HEK293 (cell line): Measurements from ENCODE around the gene NXPH4.

ENCODE experiments used
- CTCF ChIA-PET: fragments of 350-600 bp; formaldehyde crosslinking; extraction: SDS; loops from one replicate; lab custom pipeline; 2021; ENCODE audit warnings: antibody characterized with exemption; lab: Yijun Ruan, JAX
- POLR2A ChIA-PET: fragments of 300-600 bp; formaldehyde crosslinking; extraction: SDS; loops from one replicate; lab custom pipeline; 2020; ENCODE audit warnings: antibody characterized with exemption, inconsistent platforms; lab: Yijun Ruan, JAX
- H3K27ac ChIP-seq: fragments of 200-500 bp; sonication (Bioruptor generic); 2 replicates; pipeline ENCODE4 v1.5.1; 2014; ENCODE audit warnings: low read depth, low read length, control low read depth, inconsistent platforms; ENCODE audit errors: extremely low read depth
- H3K36me3 ChIP-seq, 2 experiments: fragments of 200-500 bp in 1 of 2; sonication (Bioruptor generic) in 1 of 2; 1 replicate in 1 of 2; 2 replicates in 1 of 2; pipeline ENCODE4 v1.5.1; 2014 to 2017; ENCODE audit warnings: inconsistent platforms in 2 of 2, low read length in 2 of 2; ENCODE audit not compliant: control insufficient read depth in 2 of 2, insufficient read depth in 1 of 2
- H3K4me1 ChIP-seq: fragments of 200-500 bp; sonication (Bioruptor generic); 2 replicates; pipeline ENCODE4 v1.5.1; 2014; ENCODE audit warnings: mild to moderate bottlenecking, low read length, inconsistent platforms; ENCODE audit not compliant: control insufficient read depth, insufficient read depth
- H3K4me3 ChIP-seq: 2 replicates; pipeline ENCODE4 v1.5.1; 2011; ENCODE audit warnings: low read depth, mild to moderate bottlenecking, control low read depth, low read length, moderate library complexity
- H3K9me3 ChIP-seq: fragments of 200-500 bp; sonication (Bioruptor generic); 2 replicates; pipeline ENCODE4 v1.5.1; 2014; ENCODE audit warnings: low read depth, low read length, inconsistent platforms; ENCODE audit not compliant: control insufficient read depth, insufficient read depth
- BCL11A ChIP-seq: fragments of 450-650 bp; formaldehyde crosslinking; IDR thresholded peaks from 2 replicates; pipeline ENCODE4 v1.5.1; 2016; ENCODE audit warnings: low read depth, missing biosample characterization, missing genetic modification characterization
- RBAK ChIP-seq: fragments of 450-650 bp; formaldehyde crosslinking; IDR thresholded peaks from 2 replicates; pipeline ENCODE4 v1.5.1; 2016; ENCODE audit warnings: missing biosample characterization, missing genetic modification characterization
- SCRT2 ChIP-seq: fragments of 450-650 bp; formaldehyde crosslinking; IDR thresholded peaks from 2 replicates; pipeline ENCODE4 v1.5.1; 2016; ENCODE audit warnings: missing biosample characterization, missing genetic modification characterization
- SP7 ChIP-seq: fragments of 450-650 bp; formaldehyde crosslinking; IDR thresholded peaks from 2 replicates; pipeline ENCODE4 v1.5.1; 2016; ENCODE audit warnings: missing biosample characterization, missing genetic modification characterization
- TRIM28 ChIP-seq: IDR thresholded peaks from 2 replicates; pipeline ENCODE4 v1.6.1; 2011; ENCODE audit warnings: low read length, control low read depth, borderline replicate concordance
- ZBTB17 ChIP-seq: fragments of 450-650 bp; formaldehyde crosslinking; IDR thresholded peaks from 2 replicates; pipeline ENCODE4 v1.5.1; 2016; ENCODE audit warnings: missing biosample characterization, missing genetic modification characterization
- ZBTB21 ChIP-seq: fragments of 450-650 bp; formaldehyde crosslinking; IDR thresholded peaks from 2 replicates; pipeline ENCODE4 v1.5.1; 2017; ENCODE audit warnings: missing biosample characterization, missing genetic modification characterization
- ZEB2 ChIP-seq: fragments of 450-650 bp; formaldehyde crosslinking; IDR thresholded peaks from 2 replicates; pipeline ENCODE4 v1.5.1; 2016; ENCODE audit warnings: missing biosample characterization, missing genetic modification characterization
- ZFP37 ChIP-seq: fragments of 450-650 bp; formaldehyde crosslinking; IDR thresholded peaks from 2 replicates; pipeline ENCODE4 v1.5.1; 2016; ENCODE audit warnings: missing biosample characterization, missing genetic modification characterization
- ZNF146 ChIP-seq: fragments of 450-650 bp; formaldehyde crosslinking; IDR thresholded peaks from 2 replicates; pipeline ENCODE4 v1.5.1; 2016; ENCODE audit warnings: missing biosample characterization, missing genetic modification characterization
- ZNF202 ChIP-seq: fragments of 450-650 bp; formaldehyde crosslinking; IDR thresholded peaks from 2 replicates; pipeline ENCODE4 v1.5.1; 2016; ENCODE audit warnings: missing biosample characterization, missing genetic modification characterization, borderline replicate concordance
- ZNF24 ChIP-seq: fragments of 450-650 bp; formaldehyde crosslinking; IDR thresholded peaks from 2 replicates; pipeline ENCODE4 v1.5.1; 2016; ENCODE audit warnings: missing biosample characterization, missing genetic modification characterization
- ZNF501 ChIP-seq: fragments of 450-650 bp; formaldehyde crosslinking; IDR thresholded peaks from 2 replicates; pipeline ENCODE4 v1.5.1; 2016; ENCODE audit warnings: missing biosample characterization, missing genetic modification characterization
- ZNF585B ChIP-seq: fragments of 450-650 bp; formaldehyde crosslinking; IDR thresholded peaks from 2 replicates; pipeline ENCODE4 v1.5.1; 2016; ENCODE audit warnings: missing biosample characterization, missing genetic modification characterization
- ZNF623 ChIP-seq: fragments of 450-650 bp; formaldehyde crosslinking; IDR thresholded peaks from 2 replicates; pipeline ENCODE4 v1.5.1; 2016; ENCODE audit warnings: missing biosample characterization, missing genetic modification characterization
- ZNF660 ChIP-seq: fragments of 450-650 bp; IDR thresholded peaks from 2 replicates; pipeline ENCODE4 v1.5.1; 2018; ENCODE audit warnings: missing biosample characterization, mild to moderate bottlenecking, missing genetic modification characterization
- ZNF792 ChIP-seq: fragments of 450-650 bp; formaldehyde crosslinking; IDR thresholded peaks from 2 replicates; pipeline ENCODE4 v1.5.1; 2016; ENCODE audit warnings: missing biosample characterization, missing genetic modification characterization
- ZSCAN16 ChIP-seq: fragments of 450-650 bp; formaldehyde crosslinking; IDR thresholded peaks from 2 replicates; pipeline ENCODE4 v1.5.1; 2016; ENCODE audit warnings: missing biosample characterization, missing genetic modification characterization
- TF ChIP-seq, protein P1 (sequence below): fragments of 450-650 bp; formaldehyde crosslinking; IDR thresholded peaks from 2 replicates; pipeline ENCODE4 v1.5.1; 2017; ENCODE audit warnings: missing biosample characterization, missing genetic modification characterization
- TF ChIP-seq, protein P2 (sequence below): fragments of 450-650 bp; formaldehyde crosslinking; IDR thresholded peaks from 2 replicates; pipeline ENCODE4 v1.5.1; 2017; ENCODE audit warnings: missing biosample characterization, missing genetic modification characterization
- TF ChIP-seq, protein P3 (sequence below): fragments of 450-650 bp; formaldehyde crosslinking; IDR thresholded peaks from 2 replicates; pipeline ENCODE4 v1.5.1; 2016; ENCODE audit warnings: missing biosample characterization, missing genetic modification characterization
- TF ChIP-seq, protein P4 (sequence below): IDR thresholded peaks from 2 replicates; pipeline ENCODE4 v1.6.1; 2011; ENCODE audit warnings: mild to moderate bottlenecking, low read depth, low read length, borderline replicate concordance
- TF ChIP-seq, protein P5 (sequence below): fragments of 450-650 bp; formaldehyde crosslinking; IDR thresholded peaks from 2 replicates; pipeline ENCODE4 v1.5.1; 2016; ENCODE audit warnings: missing biosample characterization, missing genetic modification characterization

Gene NXPH4

DNA sequence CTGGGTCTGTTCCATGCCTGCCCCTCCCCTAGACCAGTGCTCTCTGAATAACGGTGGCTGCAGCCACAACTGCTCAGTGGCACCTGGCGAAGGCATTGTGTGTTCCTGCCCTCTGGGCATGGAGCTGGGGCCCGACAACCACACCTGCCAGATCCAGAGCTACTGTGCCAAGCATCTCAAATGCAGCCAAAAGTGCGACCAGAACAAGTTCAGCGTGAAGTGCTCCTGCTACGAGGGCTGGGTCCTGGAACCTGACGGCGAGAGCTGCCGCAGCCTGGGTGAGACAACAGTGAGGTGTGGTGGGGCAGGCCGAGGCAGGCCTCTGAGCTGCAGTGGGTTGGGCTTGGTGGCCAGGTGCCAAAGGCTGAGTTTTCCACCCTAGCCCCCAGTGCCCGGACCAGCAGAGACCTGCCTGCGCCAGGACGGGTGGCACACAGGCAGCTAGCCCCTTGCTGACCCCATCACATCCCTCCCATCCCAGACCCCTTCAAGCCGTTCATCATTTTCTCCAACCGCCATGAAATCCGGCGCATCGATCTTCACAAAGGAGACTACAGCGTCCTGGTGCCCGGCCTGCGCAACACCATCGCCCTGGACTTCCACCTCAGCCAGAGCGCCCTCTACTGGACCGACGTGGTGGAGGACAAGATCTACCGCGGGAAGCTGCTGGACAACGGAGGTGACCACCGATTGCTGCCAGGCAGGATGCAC is 41.0 kb upstream of the NXPH4 start (continued):
- TF ChIP-seq, protein P1, sequence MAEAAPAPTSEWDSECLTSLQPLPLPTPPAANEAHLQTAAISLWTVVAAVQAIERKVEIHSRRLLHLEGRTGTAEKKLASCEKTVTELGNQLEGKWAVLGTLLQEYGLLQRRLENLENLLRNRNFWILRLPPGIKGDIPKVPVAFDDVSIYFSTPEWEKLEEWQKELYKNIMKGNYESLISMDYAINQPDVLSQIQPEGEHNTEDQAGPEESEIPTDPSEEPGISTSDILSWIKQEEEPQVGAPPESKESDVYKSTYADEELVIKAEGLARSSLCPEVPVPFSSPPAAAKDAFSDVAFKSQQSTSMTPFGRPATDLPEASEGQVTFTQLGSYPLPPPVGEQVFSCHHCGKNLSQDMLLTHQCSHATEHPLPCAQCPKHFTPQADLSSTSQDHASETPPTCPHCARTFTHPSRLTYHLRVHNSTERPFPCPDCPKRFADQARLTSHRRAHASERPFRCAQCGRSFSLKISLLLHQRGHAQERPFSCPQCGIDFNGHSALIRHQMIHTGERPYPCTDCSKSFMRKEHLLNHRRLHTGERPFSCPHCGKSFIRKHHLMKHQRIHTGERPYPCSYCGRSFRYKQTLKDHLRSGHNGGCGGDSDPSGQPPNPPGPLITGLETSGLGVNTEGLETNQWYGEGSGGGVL: no peak
- TF ChIP-seq RBAK (tag by site-specific recombination) (no peak), ZNF623 (no peak), TRIM28 (no peak), ZNF202 (no peak), ZSCAN16 (no peak), SCRT2 (tag by site-specific recombination) (peak; percentile 86), ZEB2 (tag by site-specific recombination) (peak; percentile 55; the same call in 1 of the 2 replicates), BCL11A (peak; percentile 85; the same call in 1 of the 2 replicates), SP7 (tag by site-specific recombination) (peak; percentile 87), ZBTB21 (no peak), ZNF792 (tag by site-specific recombination) (no peak), ZNF146 (tag by site-specific recombination) (no peak), ZNF24 (peak; percentile 56; the same call in 1 of the 2 replicates), ZNF585B (no peak)
- TF ChIP-seq, protein P2, sequence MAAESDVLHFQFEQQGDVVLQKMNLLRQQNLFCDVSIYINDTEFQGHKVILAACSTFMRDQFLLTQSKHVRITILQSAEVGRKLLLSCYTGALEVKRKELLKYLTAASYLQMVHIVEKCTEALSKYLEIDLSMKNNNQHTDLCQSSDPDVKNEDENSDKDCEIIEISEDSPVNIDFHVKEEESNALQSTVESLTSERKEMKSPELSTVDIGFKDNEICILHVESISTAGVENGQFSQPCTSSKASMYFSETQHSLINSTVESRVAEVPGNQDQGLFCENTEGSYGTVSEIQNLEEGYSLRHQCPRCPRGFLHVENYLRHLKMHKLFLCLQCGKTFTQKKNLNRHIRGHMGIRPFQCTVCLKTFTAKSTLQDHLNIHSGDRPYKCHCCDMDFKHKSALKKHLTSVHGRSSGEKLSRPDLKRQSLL (tag by site-specific recombination): no peak
- TF ChIP-seq, protein P3, sequence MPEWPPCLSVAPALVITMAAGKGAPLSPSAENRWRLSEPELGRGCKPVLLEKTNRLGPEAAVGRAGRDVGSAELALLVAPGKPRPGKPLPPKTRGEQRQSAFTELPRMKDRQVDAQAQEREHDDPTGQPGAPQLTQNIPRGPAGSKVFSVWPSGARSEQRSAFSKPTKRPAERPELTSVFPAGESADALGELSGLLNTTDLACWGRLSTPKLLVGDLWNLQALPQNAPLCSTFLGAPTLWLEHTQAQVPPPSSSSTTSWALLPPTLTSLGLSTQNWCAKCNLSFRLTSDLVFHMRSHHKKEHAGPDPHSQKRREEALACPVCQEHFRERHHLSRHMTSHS: no peak

DNA sequence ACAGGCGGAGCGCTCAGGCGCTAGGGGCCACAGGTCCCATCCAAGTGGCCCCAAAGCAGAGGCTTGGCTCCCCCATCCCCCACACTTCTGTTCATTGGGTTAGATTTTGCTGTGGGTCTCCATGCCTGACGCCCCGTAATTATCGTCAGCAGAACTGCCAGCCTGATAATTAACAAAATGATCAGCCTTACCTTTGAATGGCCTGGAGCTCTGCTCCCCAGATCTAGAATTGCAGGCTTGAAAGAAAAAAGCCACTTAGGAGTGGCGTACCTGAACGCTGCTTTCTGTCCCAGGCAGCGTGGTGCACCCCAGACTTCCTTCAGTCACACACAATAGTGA is 40.5 kb upstream of the NXPH4 start:
- peaks cover 0 to 79% of the 10 kb centered on the region in 2 experiments; a peak in 1 of 3 replicates for H3K36me3 ChIP-seq
- H3K4me3 ChIP-seq: no peak overlapping the region
- POLR2A ChIA-PET: interaction anchor here (0.9 to 1.8 kb wide), 4 partner anchors 15 to 52 kb away, joined by 3 to 18 read pairs (median 3); no protein-coding TSS in a partner anchor
- no peaks in the 10 kb centered on the region for H3K4me1 ChIP-seq
- CTCF ChIA-PET: interaction anchor here (0.5 to 10.6 kb wide), 48 partner anchors 9 to 583 kb away, joined by 3 to 259 read pairs (median 4); partner anchors contain the start of genes LRP1 and STAT6
- H3K27ac ChIP-seq: no peak overlapping the region
- TF ChIP-seq, protein P4, sequence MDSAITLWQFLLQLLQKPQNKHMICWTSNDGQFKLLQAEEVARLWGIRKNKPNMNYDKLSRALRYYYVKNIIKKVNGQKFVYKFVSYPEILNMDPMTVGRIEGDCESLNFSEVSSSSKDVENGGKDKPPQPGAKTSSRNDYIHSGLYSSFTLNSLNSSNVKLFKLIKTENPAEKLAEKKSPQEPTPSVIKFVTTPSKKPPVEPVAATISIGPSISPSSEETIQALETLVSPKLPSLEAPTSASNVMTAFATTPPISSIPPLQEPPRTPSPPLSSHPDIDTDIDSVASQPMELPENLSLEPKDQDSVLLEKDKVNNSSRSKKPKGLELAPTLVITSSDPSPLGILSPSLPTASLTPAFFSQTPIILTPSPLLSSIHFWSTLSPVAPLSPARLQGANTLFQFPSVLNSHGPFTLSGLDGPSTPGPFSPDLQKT: no peak
- TF ChIP-seq, protein P5, sequence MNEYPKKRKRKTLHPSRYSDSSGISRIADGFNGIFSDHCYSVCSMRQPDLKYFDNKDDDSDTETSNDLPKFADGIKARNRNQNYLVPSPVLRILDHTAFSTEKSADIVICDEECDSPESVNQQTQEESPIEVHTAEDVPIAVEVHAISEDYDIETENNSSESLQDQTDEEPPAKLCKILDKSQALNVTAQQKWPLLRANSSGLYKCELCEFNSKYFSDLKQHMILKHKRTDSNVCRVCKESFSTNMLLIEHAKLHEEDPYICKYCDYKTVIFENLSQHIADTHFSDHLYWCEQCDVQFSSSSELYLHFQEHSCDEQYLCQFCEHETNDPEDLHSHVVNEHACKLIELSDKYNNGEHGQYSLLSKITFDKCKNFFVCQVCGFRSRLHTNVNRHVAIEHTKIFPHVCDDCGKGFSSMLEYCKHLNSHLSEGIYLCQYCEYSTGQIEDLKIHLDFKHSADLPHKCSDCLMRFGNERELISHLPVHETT (tag by site-specific recombination): 0 out of 2 replicates have a peak, but pooled peaks have one; percentile 1
- TF ChIP-seq ZNF501 (tag by site-specific recombination) (0 out of 2 replicates have a peak, but pooled peaks have one; percentile 4), ZFP37 (tag by site-specific recombination) (0 out of 2 replicates have a peak, but pooled peaks have one; percentile 11), ZBTB17 (tag by site-specific recombination) (0 out of 2 replicates have a peak, but pooled peaks have one; percentile 31), ZNF660 (tag by site-specific recombination) (no peak)
- H3K9me3 ChIP-seq: no peaks in the 10 kb centered on the region
